NCI-H1105 (cell line): ENCODE data around the gene MAD1L1.

Experiments
- DNase-seq: peaks from one replicate; lab custom pipeline; 2025; lab: John Stamatoyannopoulos, UW

MAD1L1 gene

GRCh38 chr7:1927937-1928644 lies 304.7 kb downstream of the MAD1L1 start:
- DNase-seq: no peak

GRCh38 chr7:1926908-1927306 lies 305.8 kb downstream of the MAD1L1 start:
- DNase-seq: no peak

- DNase-seq: no peak
These were observed 306.5 kb downstream of the MAD1L1 start for GRCh38 chr7:1925973-1926907.

- DNase-seq: no peak
These were observed 307.4 kb downstream of the MAD1L1 start for GRCh38 chr7:1925349-1925748.

GRCh38 chr7:1924258-1924817 lies 308.4 kb downstream of the MAD1L1 start:
- no peak for DNase-seq

GRCh38 chr7:1923409-1924257 lies 309.1 kb downstream of the MAD1L1 start:
- no peak for DNase-seq

- no peak for DNase-seq
These were observed 309.9 kb downstream of the MAD1L1 start for GRCh38 chr7:1922870-1923236.

GRCh38 chr7:1922071-1922869 lies 310.5 kb downstream of the MAD1L1 start:
- DNase-seq: no peak

GRCh38 chr7:1920881-1921280 lies 311.9 kb downstream of the MAD1L1 start:
- no peak for DNase-seq

GRCh38 chr7:1920266-1920681 lies 312.5 kb downstream of the MAD1L1 start:
- DNase-seq: no peak

- no peak for DNase-seq
These were observed 313.0 kb downstream of the MAD1L1 start for GRCh38 chr7:1919539-1920265.

GRCh38 chr7:1918881-1919525 lies 313.7 kb downstream of the MAD1L1 start:
- no peak for DNase-seq

GRCh38 chr7:1918063-1918645 lies 314.6 kb downstream of the MAD1L1 start:
- DNase-seq: no peak

GRCh38 chr7:1917221-1918062 lies 315.3 kb downstream of the MAD1L1 start:
- no peak for DNase-seq

- no peak for DNase-seq
These were observed 316.2 kb downstream of the MAD1L1 start for GRCh38 chr7:1916601-1916970.

GRCh38 chr7:1915956-1916600 lies 316.7 kb downstream of the MAD1L1 start:
- no peak for DNase-seq

- no peak for DNase-seq
These were observed 317.4 kb downstream of the MAD1L1 start for GRCh38 chr7:1915326-1915725.

- no peak for DNase-seq
These were observed 318.0 kb downstream of the MAD1L1 start for GRCh38 chr7:1914743-1915142.
